GM18507 (cell line): ENCODE results near the gene DERL3.
A peak's percentile ranks its signal among the peaks of the same experiment; 100 is the strongest.

Experiments used
- DNase-seq: peaks from one replicate; pipeline ENCODE4 v3.0.0; 2011; ENCODE audit warnings: low read depth; ENCODE audit not compliant: insufficient read length; ENCODE audit errors: extremely low spot score
- FAIRE-seq: peaks from 2 replicates; lab custom pipeline; 2011; peaks lifted over from hg19 to GRCh38; lab: Jason Lieb, UNC

DERL3 gene

DNA sequence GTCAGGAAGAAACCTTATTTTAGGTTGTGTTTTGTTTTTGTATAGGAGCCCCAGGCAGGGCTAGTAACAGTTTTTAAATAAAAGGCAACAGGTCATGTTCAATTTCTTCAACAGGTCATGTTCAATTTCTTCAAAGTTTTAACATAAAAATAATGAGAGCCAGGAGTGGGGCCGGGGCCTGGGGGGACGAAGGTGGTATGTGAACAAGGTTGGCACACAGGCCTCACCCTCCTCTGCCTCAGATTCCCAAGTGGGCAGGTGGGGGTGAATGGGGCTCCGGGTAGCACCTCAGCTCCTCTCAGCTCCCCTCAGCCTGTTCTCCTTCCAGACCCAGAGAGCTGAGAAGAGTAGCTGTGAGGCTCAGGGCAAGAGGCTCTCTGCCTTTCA is 4.4 kb downstream of the DERL3 start:
- no peak for FAIRE-seq
- no peak for DNase-seq

DNA sequence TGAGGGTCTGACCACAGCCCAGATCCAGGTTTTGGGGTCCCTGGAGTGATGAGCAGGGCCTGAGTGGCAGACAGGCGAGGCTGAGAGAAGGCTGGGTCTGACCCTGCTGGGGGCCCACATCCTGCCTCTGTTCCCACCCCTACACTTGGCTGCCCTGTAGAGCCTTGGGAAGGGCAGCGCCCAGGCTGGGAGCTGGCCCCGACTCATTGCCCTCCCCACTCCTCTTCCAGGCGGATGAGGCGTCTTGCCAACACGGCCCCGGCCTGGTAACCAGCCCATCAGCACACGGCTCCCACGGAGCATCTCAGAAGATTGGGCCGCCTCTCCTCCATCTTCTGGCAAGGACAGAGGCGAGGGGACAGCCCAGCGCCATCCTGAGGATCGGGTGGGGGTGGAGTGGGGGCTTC is 4.9 kb downstream of the DERL3 start:
- FAIRE-seq (no peak), DNase-seq (no peak)

GRCh38 chr22:23833017-23833751 is 5.6 kb downstream of the DERL3 start:
- FAIRE-seq = no peak
- no peak for DNase-seq

DNA sequence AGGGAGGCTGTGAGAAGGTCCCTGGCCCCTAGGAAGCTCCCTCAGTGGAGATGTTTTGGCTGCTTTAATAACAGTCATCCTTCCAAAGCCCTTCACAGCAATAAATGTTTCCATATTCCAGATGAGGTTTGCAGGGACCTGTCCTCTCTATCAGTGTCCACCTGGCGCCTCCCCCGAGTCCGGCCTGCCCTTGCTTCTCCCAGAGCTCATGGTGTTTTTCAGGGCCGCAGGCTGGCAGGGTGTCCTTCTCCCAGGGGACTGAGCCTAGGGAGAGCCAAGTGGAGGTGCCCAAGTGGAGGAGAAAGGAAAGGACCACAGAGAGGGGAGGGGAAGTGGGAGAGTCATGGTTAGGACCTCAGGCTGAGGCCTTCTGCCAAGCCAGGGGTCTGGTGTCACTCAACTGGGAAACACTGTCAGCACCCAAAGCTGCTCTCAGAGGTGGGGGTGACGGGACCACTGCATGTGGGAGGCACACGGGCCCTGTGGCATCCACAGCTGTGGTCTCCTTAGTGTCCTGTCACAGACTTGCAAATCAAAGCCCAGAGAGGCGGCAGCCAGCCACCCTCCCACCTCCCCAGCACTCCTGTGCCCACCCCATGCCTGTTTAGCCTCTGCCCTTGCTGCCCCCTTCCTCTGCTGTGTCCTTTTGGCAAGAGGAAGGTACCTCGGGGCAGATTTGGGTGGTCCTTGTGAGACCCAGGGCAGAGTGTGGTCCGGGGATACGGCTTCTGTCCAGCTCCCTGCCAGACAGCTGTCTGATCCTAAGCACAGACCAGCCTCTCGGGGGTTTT is 6.4 kb downstream of the DERL3 start:
- DNase-seq = no peak
- FAIRE-seq = no peak

GRCh38 chr22:23831781-23832180 is 7.0 kb downstream of the DERL3 start:
- no peak for DNase-seq
- no peak for FAIRE-seq

GRCh38 chr22:23831261-23831660 is 7.5 kb downstream of the DERL3 start:
- DNase-seq (no peak), FAIRE-seq (no peak)

DNA sequence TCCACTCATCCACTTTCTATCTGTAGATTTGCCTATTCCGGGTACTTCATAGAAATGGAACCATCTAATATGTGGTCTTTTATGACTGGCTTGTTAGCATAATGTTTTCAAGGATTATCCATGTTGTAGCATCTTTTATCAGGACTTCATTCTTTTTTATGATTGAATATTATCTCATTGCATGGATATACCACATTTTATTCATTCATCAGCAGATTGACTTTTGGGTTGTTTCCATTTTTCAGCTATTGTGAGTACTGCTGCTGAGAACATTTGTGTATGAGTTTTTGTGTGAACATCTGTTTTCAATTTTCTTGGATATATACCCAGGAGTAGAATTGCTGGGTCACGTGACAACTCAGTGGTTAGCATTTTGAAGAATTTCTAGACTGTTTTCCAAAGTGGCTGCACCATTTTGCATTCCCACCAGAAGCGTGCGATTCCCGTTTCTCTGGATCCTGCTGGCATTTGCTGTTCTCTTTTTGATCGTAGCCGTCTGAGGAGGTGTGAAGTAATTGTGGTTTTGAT is 8.9 kb downstream of the DERL3 start:
- peak; percentile 69 for FAIRE-seq
- DNase-seq = no peak

- no peak for FAIRE-seq
- DNase-seq = no peak
Observed at GRCh38 chr22:23828800-23829680, 9.8 kb downstream of the DERL3 start.

DNA sequence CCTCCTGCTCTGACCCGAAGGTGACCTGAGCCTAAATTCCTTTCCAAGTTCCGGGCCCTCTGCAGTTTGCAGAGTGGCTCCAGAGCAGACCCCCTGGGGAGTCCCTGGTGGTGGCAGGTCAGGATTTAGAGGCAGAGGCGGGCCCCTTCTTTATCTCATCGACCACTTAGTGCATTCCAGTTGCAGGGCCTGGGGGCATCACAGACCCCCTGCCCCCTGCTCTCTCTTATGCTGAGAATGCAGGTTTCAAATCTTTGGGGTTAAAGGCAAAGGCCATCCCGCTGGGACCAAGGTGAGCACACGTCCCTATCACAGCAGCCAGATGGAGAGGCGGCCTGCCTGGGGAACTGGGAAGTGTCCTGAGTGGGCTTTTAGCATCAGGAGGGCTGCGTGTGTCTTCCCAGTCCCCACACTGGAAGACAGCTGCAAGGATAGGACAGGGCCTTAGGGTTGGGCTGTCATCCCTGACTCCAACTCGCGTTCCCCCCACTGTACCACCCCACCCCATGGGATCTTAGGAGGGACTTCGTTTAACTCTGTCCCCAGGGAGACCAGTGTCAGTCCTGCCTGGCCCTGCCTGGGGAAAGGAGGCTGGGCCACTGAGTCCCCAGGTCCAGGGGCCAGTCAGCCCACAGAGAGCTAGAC is 11.3 kb downstream of the DERL3 start:
- FAIRE-seq = no peak
- no peak for DNase-seq

DNA sequence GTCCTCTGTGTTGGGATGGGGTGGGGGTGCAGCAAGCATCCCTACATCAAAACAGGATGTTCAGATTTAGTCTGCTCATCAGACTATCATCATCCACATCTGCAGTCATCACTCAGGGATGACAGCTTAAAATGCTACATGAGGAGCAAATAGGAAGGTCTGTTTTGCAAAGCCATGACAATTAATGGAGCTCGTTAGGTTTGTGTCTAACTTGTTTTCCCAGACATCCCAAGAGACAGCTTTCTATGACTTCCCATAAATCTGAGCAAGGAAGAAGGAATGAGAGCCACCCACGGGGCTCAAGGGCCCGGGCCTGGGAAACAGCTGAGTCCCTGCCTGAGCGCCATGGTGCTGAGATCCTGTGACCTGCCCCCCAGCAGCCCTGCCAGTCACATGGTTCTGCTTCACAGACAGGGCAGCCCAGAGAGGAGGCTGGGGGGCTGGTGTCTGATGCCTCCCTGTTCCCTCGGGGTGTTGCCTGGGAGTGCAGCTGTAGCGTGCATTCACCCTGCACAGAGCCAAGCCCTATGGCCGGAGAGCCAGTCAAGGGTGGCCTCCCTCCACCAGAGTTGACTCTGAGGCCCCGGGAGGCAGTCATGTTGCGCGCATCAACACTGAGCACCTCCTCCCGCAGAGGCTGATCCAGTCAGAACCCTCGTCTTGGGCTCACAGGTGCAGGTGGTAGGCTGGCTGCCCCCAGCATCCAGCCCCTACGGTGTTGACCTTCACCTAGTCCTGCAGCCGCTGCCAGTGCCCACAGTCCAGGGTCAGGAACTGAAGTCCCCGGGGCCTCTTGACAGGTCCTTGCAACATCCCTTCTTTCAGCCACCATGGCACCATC is 12.1 kb downstream of the DERL3 start:
- FAIRE-seq (no peak), DNase-seq (no peak)

- FAIRE-seq = no peak
Observed at GRCh38 chr22:23825246-23825905, 13.4 kb downstream of the DERL3 start.

DNA sequence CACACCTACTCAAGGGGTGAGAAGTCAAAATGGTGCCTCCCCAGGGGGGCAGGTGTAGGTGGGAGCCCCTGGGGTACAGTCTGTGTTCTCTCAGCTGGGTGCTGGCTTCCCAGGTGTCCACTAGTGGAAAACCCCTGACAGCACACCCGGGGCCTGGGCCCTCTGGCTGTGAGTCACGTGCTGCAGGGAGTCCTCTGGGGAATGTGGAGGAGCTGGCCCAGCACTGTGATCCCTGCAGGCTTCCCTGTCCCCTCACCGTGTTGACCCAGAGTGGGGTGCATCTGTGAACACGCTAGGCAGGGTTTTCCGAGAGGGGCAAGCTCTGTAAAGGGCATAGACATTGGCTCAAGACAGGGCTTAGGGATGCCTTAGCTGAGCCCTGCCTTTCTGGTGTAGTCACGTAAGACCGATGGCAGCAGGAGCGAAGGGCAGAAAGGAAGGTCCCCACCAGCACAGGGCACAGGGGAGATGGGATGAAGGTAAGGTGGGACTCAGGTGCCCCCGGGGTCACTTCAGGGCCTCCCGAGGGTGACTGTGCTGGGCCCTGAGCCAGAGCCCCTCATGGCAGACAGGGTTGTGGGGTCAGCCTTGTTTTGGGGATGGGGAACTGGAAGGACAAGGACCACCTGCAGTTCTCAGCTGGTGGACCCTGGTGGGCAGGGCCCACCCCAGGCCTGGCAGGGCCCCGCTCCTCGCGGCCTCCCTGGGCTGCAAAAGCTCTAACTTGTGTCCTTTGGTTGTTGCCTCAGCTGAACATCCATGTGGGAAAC is 14.1 kb downstream of the DERL3 start:
- DNase-seq = no peak

More at GRCh38 chr22:23825246-23825905, 13.4 kb downstream of the DERL3 start:
- no peak for DNase-seq

DNA sequence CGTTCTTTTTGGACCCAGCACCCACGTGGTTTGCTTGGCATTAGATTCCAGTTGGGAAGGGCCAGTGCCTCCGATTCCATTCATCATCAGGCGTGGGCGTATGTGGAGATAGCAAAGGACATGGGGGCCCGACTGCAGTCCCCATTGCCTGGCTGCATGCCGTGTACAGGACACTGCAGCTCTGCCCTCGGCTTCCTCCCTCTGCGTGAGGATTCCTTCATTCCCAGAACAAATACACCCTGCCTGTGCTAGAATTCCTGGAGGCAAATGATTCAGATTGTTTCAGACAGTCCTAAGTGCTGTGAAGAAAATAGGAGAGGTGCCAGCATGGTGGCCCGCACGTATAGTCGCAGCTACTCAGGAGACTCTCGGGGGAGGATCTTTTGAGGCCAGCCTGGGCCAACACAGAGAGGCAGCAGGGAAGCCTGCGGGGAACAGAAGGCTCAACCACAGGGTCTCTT is 15.4 kb downstream of the DERL3 start:
- no peak for DNase-seq
- FAIRE-seq = no peak

More for the DNA sequence above, 14.1 kb downstream of the DERL3 start:
- no peak for FAIRE-seq

DNA sequence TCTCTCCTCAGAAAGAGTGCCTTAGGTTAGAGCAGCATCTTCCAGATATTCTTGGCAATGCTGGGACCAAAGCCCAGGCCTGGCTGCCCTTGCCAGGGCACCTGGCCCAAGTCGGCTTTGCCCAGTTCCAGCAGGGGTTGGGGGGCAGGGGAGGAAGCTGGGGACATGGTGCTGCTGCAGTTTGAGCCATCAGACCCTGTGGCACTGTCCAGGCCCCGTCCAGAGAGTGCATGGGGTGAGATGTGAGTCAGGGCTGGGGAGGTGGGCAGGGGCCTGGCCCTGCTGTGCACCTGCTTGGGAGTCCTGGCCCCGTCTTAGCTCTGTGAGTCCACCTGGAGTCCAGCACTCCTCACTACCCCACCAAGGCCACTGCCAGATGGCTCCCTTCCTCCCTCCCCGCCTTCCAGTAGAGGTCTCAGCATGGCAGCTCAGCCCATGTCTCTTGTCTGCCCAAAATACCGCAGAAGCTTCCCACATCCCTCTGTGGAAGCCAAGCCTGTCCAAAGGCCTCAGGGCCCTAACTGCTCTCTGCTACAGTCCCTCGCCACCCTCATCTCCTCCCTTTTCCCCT is 16.6 kb downstream of the DERL3 start:
- DNase-seq (no peak), FAIRE-seq (no peak)

DNA sequence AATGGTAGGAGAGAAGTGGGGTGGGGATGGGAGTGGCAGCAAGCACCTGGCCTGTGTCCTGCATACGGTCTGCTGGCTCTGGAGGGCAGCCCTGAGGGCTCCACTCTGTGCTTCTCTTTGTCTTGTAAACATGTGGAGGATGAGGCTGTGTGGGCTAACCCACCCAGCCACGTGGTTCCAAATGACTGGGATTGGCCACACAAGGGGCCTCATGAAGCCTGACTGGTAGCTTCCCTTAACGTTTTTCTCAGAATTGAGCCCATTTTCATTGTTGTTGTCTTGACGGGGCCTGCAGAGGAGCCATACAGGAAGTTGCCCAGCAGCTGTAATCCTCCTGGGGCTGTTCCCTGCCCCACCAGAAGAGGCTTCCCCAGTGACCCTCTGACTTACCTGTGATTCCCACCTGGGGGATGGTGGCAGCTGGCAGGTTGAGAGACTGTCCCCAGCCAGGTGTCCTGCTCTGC is 18.0 kb downstream of the DERL3 start:
- DNase-seq (no peak), FAIRE-seq (peak; percentile 36)

DNA sequence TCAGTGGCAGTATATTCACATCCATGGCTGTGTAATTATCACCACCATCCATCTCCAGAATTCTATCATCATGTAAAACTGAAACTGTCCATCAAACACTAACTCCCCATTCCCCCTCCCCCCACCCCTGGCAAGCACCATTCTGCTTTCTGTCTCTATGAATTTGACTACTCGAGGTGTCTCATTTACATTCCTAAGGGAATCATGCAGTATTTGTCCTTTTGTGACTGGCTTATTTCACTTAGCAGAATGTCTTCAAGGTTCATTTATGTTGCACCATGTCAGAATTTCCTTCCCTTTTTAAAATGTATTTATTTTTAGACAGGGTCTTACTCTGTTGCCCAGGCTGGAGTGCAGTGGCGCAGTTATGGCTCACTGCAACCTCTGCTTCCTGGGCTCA is 20.3 kb downstream of the DERL3 start:
- no peak for DNase-seq
- FAIRE-seq = no peak

DNA sequence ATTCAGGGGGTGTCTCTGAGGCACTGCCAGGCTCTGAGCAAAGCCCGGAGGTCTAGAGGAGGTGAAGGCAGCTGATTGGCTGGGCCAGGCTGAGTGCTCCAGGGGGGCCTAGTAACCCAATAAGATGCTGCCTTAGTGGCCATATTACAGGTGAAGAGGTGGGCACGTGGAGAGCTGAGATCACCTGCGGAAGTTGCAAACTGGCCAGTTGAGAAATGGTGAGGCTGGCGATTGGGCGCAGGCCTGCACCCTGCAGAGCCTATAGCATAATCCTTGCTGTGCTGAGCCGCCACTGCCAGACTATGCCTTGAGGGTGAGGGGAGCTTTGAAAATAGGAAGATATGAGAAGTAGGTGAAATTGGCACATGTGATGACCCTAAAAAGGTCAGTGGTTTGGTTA is 21.7 kb downstream of the DERL3 start:
- DNase-seq = no peak
- FAIRE-seq = no peak
